DOHH2 (cell line): ENCODE results near the gene MRPL1.
"Not testable (repeated sequence)": the region's sequence is repeated elsewhere in the genome, so short reads cannot be mapped to it uniquely, and the experiment has no call there.

Experiments used
- H3F3A ChIP-seq: fragments of 200-600 bp; sonication (generic), shearing (Covaris generic); 2 replicates; pipeline ENCODE4 v1.6.0; 2016; ENCODE audit warnings: antibody characterized with exemption, mild to moderate bottlenecking; ENCODE audit not compliant: control insufficient read depth, insufficient read depth
- H3K27ac ChIP-seq: fragments of 200-600 bp; sonication (generic); 2 replicates; pipeline ENCODE4 v1.5.1; 2014; ENCODE audit warnings: low read depth, mild to moderate bottlenecking, low read length, moderate library complexity
- H3K27me3 ChIP-seq: fragments of 200-600 bp; sonication (generic); 2 replicates; pipeline ENCODE4 v1.6.1; 2014; ENCODE audit warnings: mild to moderate bottlenecking, low read length, mixed read lengths; ENCODE audit not compliant: control insufficient read depth
- H3K36me3 ChIP-seq: fragments of 200-600 bp; sonication (generic); 2 replicates; pipeline ENCODE4 v1.6.1; 2014; ENCODE audit warnings: mild to moderate bottlenecking, low read length, moderate library complexity, mixed read lengths; ENCODE audit not compliant: control insufficient read depth
- H3K4me1 ChIP-seq: fragments of 200-600 bp; sonication (generic); 2 replicates; pipeline ENCODE4 v1.6.1; 2014; ENCODE audit warnings: mild to moderate bottlenecking, low read length, mixed read lengths; ENCODE audit not compliant: control insufficient read depth
- H3K4me2 ChIP-seq: fragments of 200-600 bp; sonication (generic); 2 replicates; pipeline ENCODE4 v1.6.0; 2014; ENCODE audit warnings: mild to moderate bottlenecking, low read length, moderate library complexity
- H3K4me3 ChIP-seq: fragments of 200-600 bp; sonication (generic); 2 replicates; pipeline ENCODE4 v1.5.1; 2014; ENCODE audit warnings: mild to moderate bottlenecking, low read length, mixed read lengths
- H3K79me2 ChIP-seq: fragments of 200-600 bp; sonication (generic); 2 replicates; pipeline ENCODE4 v1.6.1; 2014; ENCODE audit warnings: mild to moderate bottlenecking, low read length, mixed read lengths; ENCODE audit not compliant: control insufficient read depth
- H3K9me2 ChIP-seq: fragments of 200-600 bp; sonication (generic); replicated peaks from 2 replicates; pipeline ENCODE4 v1.6.1; 2014; ENCODE audit warnings: mild to moderate bottlenecking, low read length, mixed read lengths; ENCODE audit not compliant: control insufficient read depth
- H3K9me3 ChIP-seq: fragments of 200-600 bp; sonication (generic); 2 replicates; pipeline ENCODE4 v1.6.1; 2014; ENCODE audit warnings: antibody characterized with exemption, low read length, mixed read lengths; ENCODE audit not compliant: control insufficient read depth, insufficient read depth
- H4K20me1 ChIP-seq: fragments of 200-600 bp; sonication (generic); 2 replicates; pipeline ENCODE4 v1.6.0; 2014; ENCODE audit warnings: low read depth, mild to moderate bottlenecking, antibody characterized with exemption, low read length, moderate library complexity; ENCODE audit not compliant: control insufficient read depth, insufficient read depth
- CTCF ChIP-seq: fragments of 200-600 bp; sonication (generic); IDR thresholded peaks from one replicate; pipeline ENCODE4 v1.5.1; 2014; ENCODE audit warnings: antibody characterized with exemption, mild to moderate bottlenecking, low read depth, low read length; ENCODE audit not compliant: poor library complexity, severe bottlenecking
- EZH2phosphoT487 ChIP-seq: fragments of 200-600 bp; sonication (generic); IDR thresholded peaks from 2 replicates; pipeline ENCODE4 v1.6.1; 2017; ENCODE audit warnings: borderline replicate concordance, mild to moderate bottlenecking, antibody characterized with exemption, low read length, moderate library complexity, mixed read lengths

Gene MRPL1

GRCh38 chr4:77856152-77856551 is 6.5 kb upstream of the MRPL1 start:
- Histone ChIP-seq H4K20me1 (no peaks in the 10 kb centered on the region), H3K4me2 (no peak overlapping the region), H3K79me2 (no peaks in the 10 kb centered on the region), H3K36me3 (no peaks in the 10 kb centered on the region), H3K27ac (no peak overlapping the region), H3K4me3 (no peak overlapping the region), H3K27me3 (no peaks in the 10 kb centered on the region), H3F3A (no peaks in the 10 kb centered on the region), H3K9me3 (no peaks in the 10 kb centered on the region), H3K4me1 (peaks cover 22% of the 10 kb centered on the region), H3K9me2 (no peaks in the 10 kb centered on the region)
- no peak for TF ChIP-seq EZH2phosphoT487
- TF ChIP-seq CTCF = no peak

DNA sequence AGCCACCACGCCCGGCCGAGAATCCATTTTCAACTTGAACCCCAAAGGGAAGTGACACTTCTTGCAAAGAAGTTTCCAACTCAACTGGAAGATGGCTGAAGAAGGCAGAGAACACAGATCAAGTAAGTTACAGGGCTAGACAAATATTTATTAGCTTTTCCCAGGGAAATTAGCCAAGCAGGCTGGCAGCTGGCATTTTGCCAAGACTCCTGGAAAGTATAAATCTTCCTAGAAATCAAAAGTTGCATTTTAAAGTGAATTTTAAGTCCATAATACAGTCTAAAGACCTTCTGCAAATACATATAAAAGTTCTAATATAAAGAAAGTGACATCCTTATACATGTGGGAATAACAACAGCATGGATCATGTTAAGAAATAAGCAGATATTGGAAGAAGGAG is 3.4 kb upstream of the MRPL1 start:
- TF ChIP-seq EZH2phosphoT487 (no peak), CTCF (no peak)
- peaks cover under 1% of the 10 kb centered on the region; the same call in 1 of the 2 replicates for H3K36me3 ChIP-seq
- H3K4me2 ChIP-seq = no peak overlapping the region
- peaks cover 30% of the 10 kb centered on the region for H3K4me1 ChIP-seq
- 0 out of 2 replicates have a peak, but pooled peaks cover 2% of the 10 kb centered on the region for H3F3A ChIP-seq
- H3K9me2 ChIP-seq = no peaks in the 10 kb centered on the region
- peaks cover 16% of the 10 kb centered on the region for H3K79me2 ChIP-seq
- H3K27me3 ChIP-seq = no peaks in the 10 kb centered on the region
- H3K9me3 ChIP-seq = no peaks in the 10 kb centered on the region
- H4K20me1 ChIP-seq = no peaks in the 10 kb centered on the region
- no peak overlapping the region for H3K4me3 ChIP-seq
- no peak overlapping the region for H3K27ac ChIP-seq

DNA sequence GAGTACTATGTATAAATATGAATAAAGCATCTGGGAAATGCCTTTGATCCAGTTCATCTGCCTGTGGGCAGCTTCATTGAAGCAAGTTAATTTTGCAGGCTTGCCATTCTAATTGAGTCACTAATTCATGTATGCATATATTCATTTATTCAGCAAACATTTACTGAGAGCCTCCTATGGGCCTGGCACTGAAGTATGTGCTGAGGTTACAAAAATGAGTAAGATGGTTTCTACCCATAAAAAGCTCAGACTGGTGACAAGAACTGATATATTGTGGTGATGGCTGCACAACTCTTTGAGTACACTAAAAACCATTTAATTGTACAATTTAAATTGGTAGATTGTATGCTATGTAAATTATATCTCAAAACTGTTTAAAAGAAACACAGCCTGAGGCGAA is 1.1 kb upstream of the MRPL1 start:
- Histone ChIP-seq H3K4me3 (peak overlapping the region; percentile 86), H3K4me1 (peaks cover 29% of the 10 kb centered on the region), H3K27me3 (no peaks in the 10 kb centered on the region), H3K9me2 (no peaks in the 10 kb centered on the region), H3K4me2 (peak overlapping the region; percentile 79), H3F3A (0 out of 2 replicates have a peak, but pooled peaks cover 2% of the 10 kb centered on the region), H3K36me3 (peaks cover 14% of the 10 kb centered on the region), H4K20me1 (no peaks in the 10 kb centered on the region), H3K79me2 (peaks cover 37% of the 10 kb centered on the region), H3K27ac (peak overlapping the region; percentile 87), H3K9me3 (no peaks in the 10 kb centered on the region)
- TF ChIP-seq CTCF (no peak), EZH2phosphoT487 (no peak)

GRCh38 chr4:77863341-77863740 is 711 bp downstream of the MRPL1 start:
- H3K27me3 ChIP-seq, H3F3A ChIP-seq, H3K9me3 ChIP-seq, H4K20me1 ChIP-seq, H3K9me2 ChIP-seq: not testable (repeated sequence)
- Histone ChIP-seq H3K4me1 (peaks cover 24% of the 10 kb centered on the region), H3K79me2 (peaks cover 53% of the 10 kb centered on the region), H3K36me3 (peaks cover 19% of the 10 kb centered on the region), H3K27ac (peak overlapping the region; percentile 87), H3K4me3 (peak overlapping the region; percentile 86), H3K4me2 (peak overlapping the region; percentile 79)
